NCI-H774 (cell line): ENCODE measurements around the gene SH3PXD2A.
"Not testable (repeated sequence)": the region's sequence is repeated elsewhere in the genome, so short reads cannot be mapped to it uniquely, and the experiment has no call there.

Source experiments
- DNase-seq: peaks from one replicate; lab custom pipeline; 2025; lab: John Stamatoyannopoulos, UW

The SH3PXD2A gene

DNA sequence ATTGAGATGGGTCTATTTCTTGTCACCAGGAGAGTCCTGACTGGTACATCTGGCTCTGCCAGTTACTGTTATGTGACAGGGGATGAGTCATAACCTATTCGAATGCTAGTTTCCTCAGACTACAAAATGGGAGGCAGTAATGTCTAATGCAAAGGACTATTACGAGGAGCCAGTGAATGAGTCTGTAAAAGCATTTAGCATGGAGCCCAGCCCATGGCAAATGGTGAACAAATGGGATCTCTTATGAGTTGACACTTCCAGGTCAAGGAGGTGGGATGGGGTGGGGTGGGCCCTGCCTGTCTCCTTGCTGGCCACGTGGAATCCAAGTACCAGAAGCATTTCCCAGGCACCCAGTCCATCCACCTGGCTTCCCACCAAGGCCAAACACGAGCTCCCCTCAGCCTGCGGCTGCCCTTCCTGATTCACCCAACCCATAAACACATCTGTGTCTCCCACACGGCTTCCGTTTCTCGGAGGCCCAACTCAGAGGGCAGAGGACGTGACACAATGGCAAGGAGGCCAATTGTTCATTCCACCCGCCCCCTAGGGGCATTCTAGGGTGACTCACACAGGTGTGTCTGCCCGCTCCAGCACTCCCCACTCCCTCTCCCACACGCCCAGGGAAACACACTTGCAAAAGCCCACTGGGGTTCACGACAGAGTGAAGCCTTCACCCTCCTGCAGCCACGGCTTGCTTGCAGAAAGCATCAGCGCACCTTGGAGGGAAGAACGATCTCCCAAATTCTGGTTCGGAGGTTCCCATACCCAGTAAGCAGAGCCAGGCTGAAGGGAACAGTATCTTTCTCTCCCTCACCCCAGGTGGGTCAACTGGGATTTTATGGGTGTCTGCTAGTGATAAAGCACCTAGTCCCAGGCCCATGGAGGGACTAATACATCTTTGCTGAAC, 109.8 kb downstream of the SH3PXD2A start:
- DNase-seq = no peak

DNA sequence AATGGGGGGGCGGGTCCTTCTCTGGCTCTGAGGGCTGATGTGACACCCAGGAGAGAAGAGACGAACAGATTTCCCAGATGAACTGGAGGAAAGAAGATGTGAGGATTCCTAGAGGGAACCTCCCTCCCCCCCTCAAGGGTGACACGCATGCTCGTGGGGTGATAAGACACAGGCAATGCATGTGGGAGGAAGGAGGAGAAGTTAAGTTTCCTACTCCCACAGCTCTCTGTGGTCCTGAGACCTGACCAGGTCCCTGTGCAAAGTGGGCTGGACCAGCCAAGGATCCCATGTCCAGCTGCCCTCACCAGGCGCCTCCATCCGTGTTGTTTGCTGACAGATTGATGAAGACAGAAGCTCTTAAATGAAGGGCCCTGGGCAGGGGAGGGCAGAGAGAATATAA, 112.6 kb downstream of the SH3PXD2A start:
- no peak for DNase-seq

DNA sequence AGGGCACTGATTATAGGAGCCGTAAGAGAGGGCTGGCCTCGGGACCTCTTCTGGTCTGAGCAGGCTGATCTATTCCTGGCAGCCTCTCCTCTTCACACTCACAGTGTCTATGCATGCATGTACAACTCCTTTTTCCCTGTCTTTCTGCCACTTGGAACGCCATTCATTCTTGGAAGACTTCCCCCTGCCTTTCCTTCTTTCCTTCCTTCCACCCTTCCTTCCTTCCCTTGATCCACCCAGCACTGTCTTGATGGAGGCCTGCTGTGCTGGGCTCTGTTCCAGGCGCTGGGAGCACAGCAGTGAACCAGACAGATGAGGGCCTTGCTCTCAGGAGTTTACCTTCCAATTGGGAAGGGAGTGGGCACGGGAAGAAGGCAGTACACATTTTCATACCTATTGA, 114.8 kb downstream of the SH3PXD2A start:
- DNase-seq = no peak

DNA sequence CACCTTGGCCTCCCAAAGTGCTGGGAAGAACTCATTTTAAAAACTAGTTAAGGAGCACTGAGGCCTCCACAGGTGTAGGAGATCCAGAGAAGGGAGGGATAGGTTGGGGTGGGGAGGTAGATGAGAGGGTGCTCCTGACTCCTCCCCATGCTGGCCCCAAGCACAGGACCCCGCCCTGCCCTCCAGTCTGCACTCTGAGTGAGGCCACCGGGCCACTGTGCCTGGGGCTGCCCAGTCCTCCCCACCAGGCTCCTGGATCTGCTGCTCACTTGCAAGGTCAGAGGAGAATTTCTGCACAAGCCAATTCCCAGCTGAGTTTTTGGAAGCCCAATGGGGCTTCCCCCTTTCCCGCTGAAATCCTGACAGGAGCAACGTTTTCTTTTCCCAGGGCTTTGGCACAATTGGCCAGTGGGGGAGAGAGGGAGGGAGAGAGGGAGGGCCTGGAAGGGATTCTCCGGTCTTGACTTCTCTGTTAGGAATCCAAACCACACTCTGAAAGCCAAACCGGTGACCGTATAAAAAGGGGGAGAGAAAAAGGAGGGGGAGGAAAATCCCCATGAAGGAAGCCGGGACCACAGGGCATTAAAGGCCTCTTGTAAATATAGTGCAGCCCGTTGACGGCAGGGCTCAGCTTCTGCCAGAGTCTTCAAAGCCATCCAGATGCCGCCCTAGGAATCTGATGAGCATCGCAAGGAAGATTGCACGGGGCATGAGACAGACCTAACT, 116.2 kb downstream of the SH3PXD2A start:
- DNase-seq = no peak

DNA sequence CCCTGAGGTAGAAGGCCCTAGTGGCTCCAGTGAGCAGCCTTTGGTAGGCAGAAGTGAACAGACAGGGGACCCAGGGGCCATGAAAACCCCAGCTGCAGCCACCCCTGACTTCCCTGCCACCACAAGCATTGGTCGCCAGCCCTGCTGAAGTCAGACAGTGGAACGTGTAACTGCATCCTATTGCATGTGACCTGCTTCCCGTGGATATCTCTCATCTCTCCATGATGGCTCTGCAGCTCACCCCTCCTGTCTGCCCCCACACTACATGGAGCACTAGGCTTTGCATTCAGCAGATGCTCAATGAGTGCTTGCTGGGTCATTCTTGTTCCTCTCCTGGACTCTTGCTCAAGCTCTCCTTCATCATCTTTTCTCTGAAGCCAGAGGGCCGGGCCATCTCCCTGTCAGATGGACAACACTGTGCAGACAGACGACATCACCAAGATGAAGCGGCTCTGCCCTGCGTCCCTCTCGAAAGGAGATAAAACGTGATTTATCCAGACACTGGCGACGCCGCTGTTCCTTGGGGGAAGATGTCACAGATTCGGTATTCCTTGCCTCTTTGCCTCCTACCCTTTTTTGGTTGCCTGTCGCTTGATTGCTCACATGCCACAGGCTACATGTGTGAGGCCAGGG, 117.5 kb downstream of the SH3PXD2A start:
- DNase-seq = no peak

DNA sequence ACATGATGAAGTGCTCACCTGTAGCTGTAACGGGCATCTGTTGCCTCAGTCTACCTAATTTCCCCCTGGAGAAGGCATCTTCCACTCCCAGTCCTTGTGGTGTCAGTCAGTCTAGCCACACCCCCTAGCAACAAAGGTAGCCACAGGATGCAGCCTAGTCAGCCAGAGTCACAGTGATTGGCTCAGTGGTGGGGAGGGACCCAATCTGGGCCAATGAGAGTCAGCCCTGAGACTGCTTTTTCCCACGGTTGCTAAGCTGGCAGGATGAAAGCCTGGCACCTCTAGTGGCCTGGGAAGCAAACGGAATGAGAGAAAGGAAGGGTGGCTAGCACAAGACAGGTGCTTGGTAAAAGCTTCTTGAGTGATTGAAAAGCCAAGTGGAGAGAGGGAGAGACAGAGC, 118.6 kb downstream of the SH3PXD2A start:
- peak; percentile 14 for DNase-seq

DNA sequence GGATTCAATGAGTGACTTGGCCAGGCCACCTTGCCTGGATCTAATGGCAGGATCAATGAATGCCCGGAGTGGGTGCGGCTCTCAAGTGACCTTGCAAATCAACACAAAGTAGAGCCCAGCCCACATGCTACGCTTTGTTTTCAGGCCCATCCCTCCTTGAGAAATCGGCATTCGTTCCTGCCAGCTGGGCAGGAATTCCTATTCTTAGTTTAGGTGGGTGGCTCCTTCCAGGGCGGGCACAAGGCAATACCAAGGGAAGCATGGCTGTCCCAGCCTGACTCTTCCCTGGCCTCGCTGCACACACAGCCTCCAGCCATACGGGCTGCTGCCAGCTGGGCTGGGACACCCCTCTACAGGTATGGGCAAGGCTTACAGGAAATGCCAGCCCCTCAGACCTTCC, 119.3 kb downstream of the SH3PXD2A start:
- DNase-seq = no peak

DNA sequence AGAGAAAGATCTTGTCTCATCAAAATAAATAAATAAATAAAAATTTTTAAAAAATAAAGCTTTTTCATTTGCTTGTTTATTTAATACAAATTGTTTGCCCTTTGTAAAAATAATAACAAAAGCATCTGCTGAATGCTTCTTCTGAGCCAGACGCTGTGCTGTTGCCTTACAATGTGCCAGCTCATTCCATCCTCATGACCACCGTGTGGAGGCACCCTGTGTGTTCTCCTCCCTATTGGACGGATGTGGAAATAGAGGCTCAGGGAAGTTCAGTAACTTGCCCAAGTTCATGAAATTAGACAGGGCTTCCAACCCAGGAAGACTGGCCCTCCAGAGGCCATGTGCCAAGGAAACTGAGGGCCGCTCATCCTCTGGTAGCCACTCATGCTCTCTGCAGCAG, 120.6 kb downstream of the SH3PXD2A start:
- no peak for DNase-seq

DNA sequence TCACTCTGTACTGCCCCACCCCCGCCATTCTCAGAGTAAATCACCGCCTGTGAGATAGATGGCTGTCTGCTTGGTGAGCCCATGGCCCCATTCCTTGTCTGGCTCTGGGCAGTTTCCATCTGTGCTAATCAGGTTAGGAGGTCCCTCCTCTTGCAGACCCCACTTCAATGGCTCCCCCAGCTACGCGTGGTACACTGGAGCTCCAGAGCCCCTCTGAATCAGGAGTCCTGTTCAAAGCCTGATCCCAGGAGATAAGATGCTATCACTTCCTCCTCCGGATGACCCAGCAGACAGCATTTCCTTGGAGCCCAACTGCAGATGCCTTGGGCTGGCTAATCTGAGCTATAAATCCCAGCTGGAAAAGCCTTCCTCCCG, 122.3 kb downstream of the SH3PXD2A start:
- no peak for DNase-seq

DNA sequence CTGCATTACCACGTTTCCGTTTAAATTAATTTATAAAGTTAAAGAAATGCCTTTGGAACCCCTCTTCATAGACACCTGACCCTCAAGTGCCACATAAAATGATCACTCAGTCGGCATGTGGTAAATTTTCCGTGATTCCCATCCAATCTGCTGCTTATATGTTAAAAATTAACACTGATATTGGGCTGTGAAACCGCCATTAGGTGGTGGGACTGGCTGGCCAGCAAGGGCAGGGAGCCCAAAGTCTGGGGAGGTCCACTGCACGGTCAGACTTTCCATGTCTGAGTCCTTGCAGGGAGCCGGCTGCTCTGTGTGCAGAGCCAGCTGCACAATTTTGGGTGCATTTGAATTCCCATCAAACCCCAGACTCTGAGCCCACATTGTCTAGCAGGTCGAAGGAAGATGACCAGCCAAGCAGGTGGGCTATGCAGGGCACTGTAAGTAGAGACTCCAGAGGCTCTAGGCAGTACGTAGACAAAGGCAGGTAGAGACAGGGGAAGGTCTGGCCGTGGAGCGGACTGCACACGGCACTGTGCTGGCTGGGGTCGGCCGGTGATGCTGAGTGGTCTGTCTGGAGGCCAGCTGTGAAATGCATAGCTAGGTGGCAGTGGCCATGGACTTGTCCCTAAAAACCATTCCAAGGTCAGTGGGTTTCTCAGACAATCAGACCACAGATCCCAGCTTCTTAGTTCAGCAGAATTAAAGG, 122.9 kb downstream of the SH3PXD2A start:
- no peak for DNase-seq

DNA sequence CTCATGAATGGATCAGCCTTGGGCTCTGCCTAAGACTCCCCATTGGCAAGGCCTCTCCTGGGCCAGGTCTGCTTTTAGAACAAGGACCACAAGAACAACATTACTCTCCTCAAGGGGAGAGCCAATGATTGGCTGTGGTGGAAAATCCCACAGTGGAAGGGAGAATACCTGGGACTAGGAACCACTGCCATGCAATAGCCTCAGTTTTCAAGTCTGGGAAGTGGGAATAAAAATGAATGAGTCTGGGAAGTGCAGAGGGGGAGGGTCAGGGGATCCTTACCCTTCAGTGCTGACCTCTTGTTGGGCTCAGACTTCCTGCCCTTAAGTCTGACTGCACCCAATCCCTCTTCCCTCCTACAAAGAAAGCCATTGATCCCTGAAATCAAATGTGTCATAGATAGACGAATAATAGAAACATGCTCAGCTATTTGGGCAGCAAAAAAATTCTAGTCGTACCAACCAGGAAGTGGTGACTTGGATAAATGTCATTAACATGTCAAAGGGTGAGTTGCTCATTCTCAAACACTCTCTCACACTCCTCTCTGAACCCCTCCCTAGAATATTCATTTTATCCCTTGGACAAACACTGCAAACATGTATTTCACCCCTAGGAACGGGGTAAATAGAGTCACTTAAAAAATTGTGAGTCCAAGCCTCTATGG, 123.6 kb downstream of the SH3PXD2A start:
- DNase-seq = no peak

DNA sequence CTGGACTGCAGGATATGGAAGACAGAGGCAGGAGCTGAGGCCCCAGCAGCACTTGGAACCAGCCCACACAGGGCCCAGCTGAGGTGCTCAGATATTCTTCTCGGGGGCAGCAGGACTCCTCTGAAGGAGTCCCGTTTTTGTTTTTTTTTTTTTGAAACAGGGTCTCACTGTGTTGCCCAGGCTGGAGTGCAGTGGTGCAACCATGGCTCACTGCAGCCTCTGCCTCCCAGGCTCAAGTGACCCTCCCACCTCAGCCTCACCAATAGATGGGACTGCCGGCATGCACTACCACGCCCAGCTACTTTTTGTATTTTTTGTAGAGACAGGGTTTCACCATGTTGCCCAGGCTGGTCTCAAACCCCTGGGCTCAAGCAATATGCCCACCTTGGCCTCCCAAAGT, 124.3 kb downstream of the SH3PXD2A start:
- not testable (repeated sequence) for DNase-seq

DNA sequence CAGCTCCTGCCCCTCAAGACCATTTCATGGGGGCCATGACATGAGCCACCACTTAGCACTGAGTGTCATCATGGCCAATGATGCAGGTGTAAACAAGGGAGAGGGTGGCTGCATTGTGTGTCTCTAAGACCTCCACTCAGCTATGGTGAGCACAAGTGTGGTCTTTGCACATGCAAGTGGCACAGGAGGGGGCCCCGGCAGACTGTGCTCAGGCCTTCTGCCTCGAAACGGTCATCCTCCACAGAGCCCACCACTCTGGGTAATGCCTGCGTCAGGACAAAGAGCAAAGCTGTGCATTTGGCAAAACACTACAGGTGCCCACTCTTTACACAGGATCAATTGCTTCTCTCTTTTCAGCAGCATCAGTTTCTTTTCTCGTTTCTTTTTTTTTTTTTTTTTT, 125.5 kb downstream of the SH3PXD2A start:
- DNase-seq = no peak

DNA sequence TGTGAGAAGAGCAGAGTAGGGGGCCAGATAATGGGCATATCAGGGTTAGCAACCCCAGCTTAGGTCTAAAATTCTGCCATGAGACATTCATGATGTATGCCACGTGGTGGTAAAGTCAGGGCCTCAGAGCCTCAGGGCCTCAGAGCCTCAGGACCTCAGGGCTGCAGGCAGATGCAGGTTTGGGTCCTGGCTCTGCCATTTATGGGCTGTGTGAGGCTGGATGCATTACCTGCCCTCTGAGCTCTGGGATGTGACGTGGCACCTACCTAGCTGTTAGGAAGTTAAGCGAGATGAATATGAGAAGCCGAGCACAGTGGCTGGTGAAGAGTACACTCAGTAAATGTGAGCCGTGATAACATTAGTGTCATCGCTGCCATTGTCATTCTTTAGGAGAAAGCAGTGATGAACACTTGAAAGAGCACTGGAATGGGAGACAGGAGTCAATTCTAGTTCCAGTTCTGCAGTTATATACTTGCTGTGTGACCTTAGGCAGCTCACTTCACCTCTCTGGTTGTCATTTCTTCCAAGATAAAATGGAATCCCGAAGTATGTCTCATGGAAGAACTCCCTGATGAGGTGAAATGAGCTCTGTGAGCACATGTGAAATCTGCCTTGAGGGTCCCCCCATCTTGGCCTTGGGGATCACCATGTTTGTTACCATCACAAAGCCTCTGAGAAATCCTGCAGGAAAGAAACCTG, 127.2 kb downstream of the SH3PXD2A start:
- DNase-seq = no peak

DNA sequence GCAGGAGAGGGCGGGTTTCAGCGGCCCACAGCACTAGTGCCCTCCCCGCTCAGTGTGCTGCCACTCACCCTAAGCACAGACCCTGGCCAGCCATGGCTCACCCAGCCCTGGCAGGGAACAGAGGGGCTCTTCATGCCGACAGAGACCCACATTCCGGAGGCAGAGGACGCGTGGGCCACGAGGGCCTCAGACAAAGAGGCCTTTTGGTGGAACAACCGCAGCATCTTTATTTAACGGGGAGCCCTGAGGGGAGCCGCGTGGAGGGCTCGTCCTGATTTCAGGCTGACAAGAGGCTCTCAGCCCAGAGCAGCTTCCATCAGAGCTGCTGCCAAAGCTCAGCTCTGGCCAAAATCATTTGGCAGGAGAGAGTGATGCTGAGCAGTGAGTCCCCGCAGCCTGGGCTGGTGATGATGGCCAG, 127.8 kb downstream of the SH3PXD2A start:
- DNase-seq = no peak

DNA sequence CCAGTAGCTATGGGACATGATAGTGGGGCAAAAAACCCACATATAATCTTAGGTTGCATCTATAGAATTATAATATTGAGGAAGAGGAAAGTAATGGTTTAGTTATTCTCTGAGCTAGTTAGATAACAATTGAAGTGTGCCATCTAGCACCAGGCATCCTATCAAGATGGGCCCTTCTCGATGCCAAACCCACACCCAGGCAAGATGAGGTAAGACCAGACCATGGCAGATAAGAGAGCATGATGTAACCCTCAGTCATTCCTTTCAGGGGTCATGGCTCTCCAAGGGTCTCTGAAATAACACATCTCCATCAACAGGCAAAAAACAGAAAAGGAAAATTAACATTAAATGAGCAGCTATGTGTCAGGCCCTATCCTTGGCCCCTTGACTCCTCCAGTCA, 128.7 kb downstream of the SH3PXD2A start:
- no peak for DNase-seq

DNA sequence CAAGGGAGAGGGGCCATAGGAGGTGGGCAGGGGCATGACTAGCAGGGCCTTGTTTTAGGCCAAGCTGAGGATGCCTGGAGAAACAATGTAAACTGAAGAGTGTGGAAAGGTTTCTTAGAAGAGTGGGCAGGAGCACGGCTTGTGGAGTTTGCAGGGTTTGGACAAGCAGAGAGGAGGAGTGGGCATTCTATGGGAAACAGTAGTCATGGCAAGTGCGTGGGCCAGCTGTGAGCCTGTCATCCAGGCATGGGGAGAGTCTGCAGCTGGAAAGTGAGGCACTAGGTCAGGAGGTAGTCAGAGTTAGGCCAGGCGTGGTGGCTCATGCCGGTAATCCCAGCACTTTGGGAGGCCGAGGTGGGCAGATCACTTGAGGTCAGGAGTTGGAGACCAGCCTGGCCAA, 130.1 kb downstream of the SH3PXD2A start:
- no peak for DNase-seq

DNA sequence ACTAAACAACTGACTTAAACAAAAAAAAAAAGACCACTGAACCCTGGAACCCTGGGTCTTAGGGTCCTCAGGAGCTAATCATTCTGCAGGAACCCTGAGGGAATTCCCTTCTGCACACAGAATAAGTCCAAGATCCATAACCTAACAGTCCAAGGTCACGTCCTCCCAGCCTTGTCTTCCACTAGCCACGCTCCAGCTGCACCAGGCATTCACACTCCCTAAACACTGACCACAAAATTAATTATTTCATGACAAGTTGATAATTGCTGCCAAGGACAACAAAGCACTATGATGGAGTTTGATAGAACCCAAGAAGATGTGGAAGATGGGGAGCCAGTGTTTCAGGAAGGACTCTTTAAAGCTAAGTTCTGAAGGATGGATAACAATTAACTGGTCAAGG, 130.6 kb downstream of the SH3PXD2A start:
- DNase-seq = no peak

DNA sequence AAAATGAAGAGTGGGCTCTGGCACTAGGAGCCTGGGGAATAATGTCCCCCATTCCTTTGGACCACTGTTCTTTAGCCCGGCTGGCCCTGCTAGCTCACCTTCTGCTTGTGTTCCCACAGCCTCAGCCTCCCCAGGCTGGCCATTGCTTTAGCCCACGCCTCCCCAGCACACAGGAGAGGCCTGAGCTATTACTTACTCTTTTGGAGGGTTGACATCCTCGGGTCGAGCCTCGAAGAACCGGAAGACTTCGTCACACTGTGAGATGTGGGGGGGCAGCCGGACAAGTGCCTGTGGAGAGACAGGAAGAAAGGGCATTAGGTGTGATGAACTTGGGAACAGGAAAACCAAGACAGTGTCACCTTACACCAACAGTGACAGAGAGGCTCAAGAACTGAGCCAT, 131.3 kb downstream of the SH3PXD2A start:
- no peak for DNase-seq

DNA sequence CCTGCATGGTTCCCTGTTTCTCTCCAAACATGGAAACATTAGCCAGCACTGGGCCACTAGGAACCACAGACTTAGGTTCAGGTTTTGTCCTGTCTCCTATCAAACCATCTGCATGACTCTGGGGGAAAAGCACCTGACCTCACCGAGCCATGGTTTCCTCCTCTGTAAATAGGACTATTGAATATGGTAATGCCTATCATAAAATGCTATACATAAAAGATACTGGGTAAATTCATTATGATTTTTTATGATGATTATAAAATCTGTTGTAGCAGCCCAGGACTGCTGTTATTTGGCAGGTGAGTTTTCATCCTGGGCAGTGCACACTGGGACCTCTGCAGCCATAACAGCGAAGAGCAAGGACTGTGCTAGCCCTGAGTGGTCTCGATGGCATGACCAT, 131.8 kb downstream of the SH3PXD2A start:
- DNase-seq = no peak

DNA sequence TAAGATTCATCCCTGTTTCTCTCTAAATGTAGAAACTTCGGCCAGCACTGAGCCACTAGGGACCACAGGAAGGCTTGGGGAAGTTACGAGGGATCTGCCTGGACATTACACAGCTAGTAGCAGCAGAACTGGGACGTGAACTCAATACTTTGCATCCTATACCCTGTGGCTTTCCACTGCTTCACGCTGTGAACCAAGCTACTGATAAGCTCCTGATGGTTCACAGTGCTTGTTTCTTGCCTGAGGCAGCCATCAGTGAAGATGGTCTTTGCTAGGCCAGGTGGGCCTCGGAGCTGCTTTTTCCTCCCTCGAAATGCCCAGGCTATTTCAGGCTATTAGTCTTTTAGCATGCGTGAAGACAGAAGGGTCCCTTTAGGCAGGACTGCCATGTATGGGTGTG, 132.7 kb downstream of the SH3PXD2A start:
- DNase-seq = no peak
